ENCODE measurements around the gene TSHZ1. TPM values are rescaled to one million over a fixed set of nuclear protein-coding genes. Genes with fewer than 3 reads are reported as not detected.
"Not testable (repeated sequence)": the region's sequence is repeated elsewhere in the genome, so short reads cannot be mapped to it uniquely, and the experiment has no call there.

Gene TSHZ1
- total RNA-seq, 1 experiment from 2014 or later = 5.7 TPM

- Histone ChIP-seq H3K9ac (ENCODE audit: low read length) (no peak overlapping the region), H3K27me3 (ENCODE audit: low read length) (no peaks in the 10 kb centered on the region), H4K20me1 (ENCODE audit: insufficient read depth, low read depth, low read length) (no peaks in the 10 kb centered on the region), H3K79me2 (ENCODE audit: low read length) (no peaks in the 10 kb centered on the region), H3K9me3 (ENCODE audit: low read length) (no peaks in the 10 kb centered on the region), H3K9me2 (replicated peaks; ENCODE audit: insufficient read depth, low read length) (no peaks in the 10 kb centered on the region), H3K4me2 (ENCODE audit: low read depth, low read length, poor library complexity, severe bottlenecking) (no peak overlapping the region), H3K4me3 (ENCODE audit: low read length) (no peak overlapping the region), H3K4me1 (ENCODE audit: low read length) (no peaks in the 10 kb centered on the region), H2AFZ (ENCODE audit: low read length) (no peak overlapping the region), H3K27ac (ENCODE audit: low read length) (no peak overlapping the region), H3K36me3 (ENCODE audit: insufficient read depth, low read length) (no peaks in the 10 kb centered on the region)
- DNase-seq = no peak
These were observed 33.7 kb upstream of the TSHZ1 start for GRCh38 chr18:75176849-75177248.

DNA sequence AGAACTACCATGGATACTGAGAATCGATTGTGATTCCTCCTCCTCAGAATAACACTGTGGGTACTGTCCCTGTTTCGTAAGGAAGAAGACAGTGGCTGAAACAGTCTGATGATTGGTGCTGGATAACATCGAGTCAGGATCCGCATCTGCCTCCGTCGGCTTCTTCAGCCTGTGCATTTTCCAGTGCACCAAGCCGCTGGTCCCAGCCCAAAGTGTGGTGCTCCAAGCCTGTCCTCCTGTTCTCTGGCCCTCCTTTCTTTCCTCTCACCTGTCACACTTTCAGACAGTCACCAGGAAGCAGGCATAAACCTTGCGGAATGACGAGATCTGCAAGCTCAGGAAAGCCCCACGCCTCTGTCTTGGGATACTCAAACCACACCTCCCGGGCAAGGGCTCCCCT lies 32.2 kb upstream of the TSHZ1 start:
- no peaks in the 10 kb centered on the region for H3K9me2 ChIP-seq (replicated peaks; ENCODE audit: insufficient read depth, low read length)
- no peak overlapping the region for H2AFZ ChIP-seq (ENCODE audit: low read length)
- no peak overlapping the region for H3K4me2 ChIP-seq (ENCODE audit: low read depth, low read length, poor library complexity, severe bottlenecking)
- no peaks in the 10 kb centered on the region for H3K79me2 ChIP-seq (ENCODE audit: low read length)
- no peak overlapping the region for H3K9ac ChIP-seq (ENCODE audit: low read length)
- H3K4me1 ChIP-seq (ENCODE audit: low read length) = no peaks in the 10 kb centered on the region
- H3K9me3 ChIP-seq (ENCODE audit: low read length) = no peaks in the 10 kb centered on the region
- H3K4me3 ChIP-seq (ENCODE audit: low read length) = no peak overlapping the region
- H3K27me3 ChIP-seq (ENCODE audit: low read length) = no peaks in the 10 kb centered on the region
- H4K20me1 ChIP-seq (ENCODE audit: insufficient read depth, low read depth, low read length) = no peaks in the 10 kb centered on the region
- H3K36me3 ChIP-seq (ENCODE audit: insufficient read depth, low read length) = no peaks in the 10 kb centered on the region
- DNase-seq = no peak
- H3K27ac ChIP-seq (ENCODE audit: low read length) = no peak overlapping the region

- no peaks in the 10 kb centered on the region for H3K4me1 ChIP-seq (ENCODE audit: low read length)
- no peaks in the 10 kb centered on the region for H3K79me2 ChIP-seq (ENCODE audit: low read length)
- no peak overlapping the region for H3K27ac ChIP-seq (ENCODE audit: low read length)
- H3K36me3 ChIP-seq (ENCODE audit: insufficient read depth, low read length) = no peaks in the 10 kb centered on the region
- H2AFZ ChIP-seq (ENCODE audit: low read length) = no peak overlapping the region
- H3K9me2 ChIP-seq (replicated peaks; ENCODE audit: insufficient read depth, low read length) = no peaks in the 10 kb centered on the region
- DNase-seq = no peak
- no peak overlapping the region for H3K4me3 ChIP-seq (ENCODE audit: low read length)
- no peaks in the 10 kb centered on the region for H3K27me3 ChIP-seq (ENCODE audit: low read length)
- no peaks in the 10 kb centered on the region for H4K20me1 ChIP-seq (ENCODE audit: insufficient read depth, low read depth, low read length)
- H3K9ac ChIP-seq (ENCODE audit: low read length) = no peak overlapping the region
- H3K4me2 ChIP-seq (ENCODE audit: low read depth, low read length, poor library complexity, severe bottlenecking) = no peak overlapping the region
- H3K9me3 ChIP-seq (ENCODE audit: low read length) = no peaks in the 10 kb centered on the region
These were observed 30.6 kb upstream of the TSHZ1 start for GRCh38 chr18:75179819-75180600.

DNA sequence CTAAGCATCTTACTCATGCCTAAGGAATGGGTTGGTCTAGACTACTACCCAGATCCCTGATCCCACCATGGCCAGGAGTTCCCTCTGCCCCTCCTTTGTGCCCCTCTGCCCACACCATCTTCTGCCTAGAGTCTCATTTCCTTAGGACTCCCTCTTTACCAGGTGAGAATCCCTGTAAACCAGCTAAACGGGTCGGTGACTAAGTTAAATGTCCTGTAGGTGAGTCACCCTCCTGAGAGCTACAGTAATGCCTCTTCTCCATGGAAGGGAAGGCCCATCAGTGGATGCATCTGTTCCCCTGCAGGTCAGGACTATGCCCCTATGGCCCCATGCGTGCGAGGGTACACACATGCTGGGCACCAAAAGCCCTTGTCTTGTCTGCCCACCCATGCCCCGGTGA lies 27.1 kb upstream of the TSHZ1 start:
- no peaks in the 10 kb centered on the region for H3K9me2 ChIP-seq (replicated peaks; ENCODE audit: insufficient read depth, low read length)
- H2AFZ ChIP-seq (ENCODE audit: low read length) = no peak overlapping the region

GRCh38 chr18:75183973-75184493 lies 26.6 kb upstream of the TSHZ1 start:
- no peak overlapping the region for H2AFZ ChIP-seq (ENCODE audit: low read length)
- H3K27ac ChIP-seq (ENCODE audit: low read length) = no peak overlapping the region
- no peak overlapping the region for H3K9ac ChIP-seq (ENCODE audit: low read length)
- H3K4me2 ChIP-seq (ENCODE audit: low read depth, low read length, poor library complexity, severe bottlenecking) = no peak overlapping the region
- no peaks in the 10 kb centered on the region for H4K20me1 ChIP-seq (ENCODE audit: insufficient read depth, low read depth, low read length)
- H3K27me3 ChIP-seq (ENCODE audit: low read length) = no peaks in the 10 kb centered on the region
- no peaks in the 10 kb centered on the region for H3K36me3 ChIP-seq (ENCODE audit: insufficient read depth, low read length)
- no peaks in the 10 kb centered on the region for H3K9me3 ChIP-seq (ENCODE audit: low read length)
- no peaks in the 10 kb centered on the region for H3K9me2 ChIP-seq (replicated peaks; ENCODE audit: insufficient read depth, low read length)
- no peak for DNase-seq
- no peak overlapping the region for H3K4me3 ChIP-seq (ENCODE audit: low read length)
- H3K4me1 ChIP-seq (ENCODE audit: low read length) = no peaks in the 10 kb centered on the region
- no peaks in the 10 kb centered on the region for H3K79me2 ChIP-seq (ENCODE audit: low read length)

More for the DNA sequence above, 27.1 kb upstream of the TSHZ1 start:
- no peak overlapping the region for H3K27ac ChIP-seq (ENCODE audit: low read length)
- H3K27me3 ChIP-seq (ENCODE audit: low read length) = no peaks in the 10 kb centered on the region
- H3K4me3 ChIP-seq (ENCODE audit: low read length) = no peak overlapping the region
- H4K20me1 ChIP-seq (ENCODE audit: insufficient read depth, low read depth, low read length) = no peaks in the 10 kb centered on the region
- H3K36me3 ChIP-seq (ENCODE audit: insufficient read depth, low read length) = no peaks in the 10 kb centered on the region
- H3K4me1 ChIP-seq (ENCODE audit: low read length) = no peaks in the 10 kb centered on the region
- DNase-seq = no peak
- no peaks in the 10 kb centered on the region for H3K9me3 ChIP-seq (ENCODE audit: low read length)
- no peak overlapping the region for H3K9ac ChIP-seq (ENCODE audit: low read length)
- H3K79me2 ChIP-seq (ENCODE audit: low read length) = no peaks in the 10 kb centered on the region
- H3K4me2 ChIP-seq (ENCODE audit: low read depth, low read length, poor library complexity, severe bottlenecking) = no peak overlapping the region

DNA sequence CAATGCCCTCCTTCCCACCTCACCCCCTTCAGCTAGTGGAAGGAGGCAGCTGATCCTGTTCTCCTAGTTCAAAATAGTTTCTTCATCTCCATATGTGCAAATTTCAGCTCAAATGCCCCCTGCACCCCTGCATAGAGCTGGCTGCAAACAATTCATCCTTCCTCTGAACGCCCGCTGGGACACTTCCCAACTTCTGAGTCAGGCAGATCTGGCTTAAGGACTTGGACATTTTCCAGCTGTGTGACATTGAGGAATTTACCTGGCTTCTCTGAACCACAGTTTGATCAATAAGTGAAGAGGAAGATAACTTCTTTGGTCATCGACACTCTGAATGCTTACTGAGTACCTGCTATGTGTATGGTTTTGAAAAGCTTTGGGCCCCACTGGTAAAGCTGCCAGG lies 25.1 kb upstream of the TSHZ1 start:
- Histone ChIP-seq H3K27ac (ENCODE audit: low read length) (no peak overlapping the region), H3K79me2 (ENCODE audit: low read length) (no peaks in the 10 kb centered on the region), H3K4me3 (ENCODE audit: low read length) (no peak overlapping the region), H3K9me3 (ENCODE audit: low read length) (no peaks in the 10 kb centered on the region), H3K36me3 (ENCODE audit: insufficient read depth, low read length) (no peaks in the 10 kb centered on the region), H3K4me1 (ENCODE audit: low read length) (no peaks in the 10 kb centered on the region), H3K9ac (ENCODE audit: low read length) (no peak overlapping the region), H3K9me2 (replicated peaks; ENCODE audit: insufficient read depth, low read length) (no peaks in the 10 kb centered on the region), H2AFZ (ENCODE audit: low read length) (no peak overlapping the region), H3K4me2 (ENCODE audit: low read depth, low read length, poor library complexity, severe bottlenecking) (no peak overlapping the region), H4K20me1 (ENCODE audit: insufficient read depth, low read depth, low read length) (no peaks in the 10 kb centered on the region), H3K27me3 (ENCODE audit: low read length) (no peaks in the 10 kb centered on the region)
- no peak for DNase-seq

DNA sequence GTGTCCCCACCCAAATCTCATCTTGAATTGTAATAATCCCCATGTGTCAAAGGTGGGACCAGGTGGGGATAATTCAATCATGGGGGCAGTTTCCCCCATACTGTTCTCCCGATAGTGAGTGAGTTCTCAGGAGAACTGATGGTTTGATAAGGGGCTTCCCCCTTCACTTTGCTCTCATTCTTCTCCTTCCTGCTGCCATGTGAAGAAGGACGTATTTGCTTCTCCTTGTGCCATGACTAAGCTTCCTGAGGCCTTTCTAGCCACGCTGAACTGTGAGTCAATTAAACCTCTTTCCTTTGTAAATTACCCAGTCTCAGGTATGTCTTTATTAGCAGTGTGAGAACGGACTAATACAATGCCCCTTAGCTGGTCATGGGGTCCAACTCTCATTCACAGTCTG lies 22.9 kb upstream of the TSHZ1 start:
- H3K9ac ChIP-seq (ENCODE audit: low read length); H3K9me3 ChIP-seq (ENCODE audit: low read length); H3K79me2 ChIP-seq (ENCODE audit: low read length); H3K4me3 ChIP-seq (ENCODE audit: low read length); H3K4me2 ChIP-seq (ENCODE audit: low read depth, low read length, poor library complexity, severe bottlenecking); H3K27ac ChIP-seq (ENCODE audit: low read length); H3K27me3 ChIP-seq (ENCODE audit: low read length); H4K20me1 ChIP-seq (ENCODE audit: insufficient read depth, low read depth, low read length); DNase-seq; H3K9me2 ChIP-seq (replicated peaks; ENCODE audit: insufficient read depth, low read length); H3K36me3 ChIP-seq (ENCODE audit: insufficient read depth, low read length); H3K4me1 ChIP-seq (ENCODE audit: low read length); H2AFZ ChIP-seq (ENCODE audit: low read length): not testable (repeated sequence)

DNA sequence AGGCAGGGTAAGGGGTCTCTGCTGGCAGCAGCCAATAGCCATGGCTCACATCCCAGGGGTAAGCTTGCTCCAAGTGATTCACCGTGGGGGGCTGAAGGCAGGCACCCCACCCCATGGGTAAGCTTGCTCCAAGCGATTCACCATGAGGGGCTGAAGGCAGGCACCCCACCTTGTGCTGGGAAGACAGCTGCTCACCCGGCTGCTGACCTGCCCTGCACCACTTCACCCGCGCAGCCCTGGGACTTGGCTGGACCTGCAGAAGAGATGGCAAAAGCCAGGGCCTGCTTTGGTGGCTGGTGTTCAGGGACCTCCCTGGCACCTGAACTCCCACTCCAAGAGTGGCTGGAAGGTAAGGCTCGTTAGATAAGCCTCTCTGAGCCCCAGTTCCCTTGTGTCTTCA lies 20.9 kb upstream of the TSHZ1 start:
- no peaks in the 10 kb centered on the region for H3K9me2 ChIP-seq (replicated peaks; ENCODE audit: insufficient read depth, low read length)
- no peaks in the 10 kb centered on the region for H3K36me3 ChIP-seq (ENCODE audit: insufficient read depth, low read length)
- no peaks in the 10 kb centered on the region for H3K79me2 ChIP-seq (ENCODE audit: low read length)
- H3K4me2 ChIP-seq (ENCODE audit: low read depth, low read length, poor library complexity, severe bottlenecking) = no peak overlapping the region
- no peaks in the 10 kb centered on the region for H3K27me3 ChIP-seq (ENCODE audit: low read length)
- no peak for DNase-seq
- no peak overlapping the region for H2AFZ ChIP-seq (ENCODE audit: low read length)
- H4K20me1 ChIP-seq (ENCODE audit: insufficient read depth, low read depth, low read length) = no peaks in the 10 kb centered on the region
- no peaks in the 10 kb centered on the region for H3K9me3 ChIP-seq (ENCODE audit: low read length)
- H3K4me3 ChIP-seq (ENCODE audit: low read length) = no peak overlapping the region
- no peak overlapping the region for H3K27ac ChIP-seq (ENCODE audit: low read length)
- no peak overlapping the region for H3K9ac ChIP-seq (ENCODE audit: low read length)
- no peaks in the 10 kb centered on the region for H3K4me1 ChIP-seq (ENCODE audit: low read length)

All from Karpas-422 (cell line).